GM20000 (cell line): Measurements from ENCODE around the gene NRCAM.
A peak's percentile ranks its signal among the peaks of the same experiment; 100 is the strongest.

Source experiments
- DNase-seq: peaks from one replicate; pipeline ENCODE4 v3.0.0; 2012; ENCODE audit warnings: low spot score
- CTCF ChIP-seq: IDR thresholded peaks from 2 replicates; pipeline ENCODE4 v1.5.1; 2012; ENCODE audit warnings: mild to moderate bottlenecking, control low read depth; ENCODE audit errors: extremely low read depth, missing control alignments

Gene NRCAM

GRCh38 chr7:108332937-108333336 is 123.3 kb downstream of the NRCAM start:
- DNase-seq, result no peak
- TF ChIP-seq CTCF, result no peak

- TF ChIP-seq CTCF, result no peak
Measured at GRCh38 chr7:108331971-108332370, 124.3 kb downstream of the NRCAM start.

GRCh38 chr7:108330227-108330626 is 126.0 kb downstream of the NRCAM start:
- no peak for DNase-seq

More at GRCh38 chr7:108331971-108332370, 124.3 kb downstream of the NRCAM start:
- DNase-seq, result no peak

GRCh38 chr7:108329514-108329913 is 126.7 kb downstream of the NRCAM start:
- no peak for DNase-seq
- no peak for TF ChIP-seq CTCF

More at GRCh38 chr7:108330227-108330626, 126.0 kb downstream of the NRCAM start:
- no peak for TF ChIP-seq CTCF

- no peak for TF ChIP-seq CTCF
- peak; percentile 14 for DNase-seq
Measured at GRCh38 chr7:108328174-108328651, 128.0 kb downstream of the NRCAM start.

GRCh38 chr7:108327353-108327752 is 128.9 kb downstream of the NRCAM start:
- TF ChIP-seq CTCF, result no peak
- no peak for DNase-seq

- no peak for TF ChIP-seq CTCF
- DNase-seq, result no peak
Measured at GRCh38 chr7:108326938-108327337, 129.3 kb downstream of the NRCAM start.
